ENCODE data around the gene PBX3. TPM values are rescaled to one million over a fixed set of nuclear protein-coding genes. Genes with fewer than 3 reads are reported as not detected.
A peak's percentile ranks its signal among the peaks of the same experiment; 100 is the strongest.
"Not testable (repeated sequence)": the region's sequence is repeated elsewhere in the genome, so short reads cannot be mapped to it uniquely, and the experiment has no call there.

Gene PBX3
- total RNA-seq, 4 donors from 2014 or later = 7.7 to 83.3 (median 12.1) TPM

GRCh38 chr9:125821078-125821477, 73.9 kb downstream of the PBX3 start:
- Histone ChIP-seq H3K27ac (peak overlapping the region in 1 of 4 donors; percentile 16), H3K27me3 (no peaks in the 10 kb centered on the region), H3K4me1 (no peaks in the 10 kb centered on the region)

DNA sequence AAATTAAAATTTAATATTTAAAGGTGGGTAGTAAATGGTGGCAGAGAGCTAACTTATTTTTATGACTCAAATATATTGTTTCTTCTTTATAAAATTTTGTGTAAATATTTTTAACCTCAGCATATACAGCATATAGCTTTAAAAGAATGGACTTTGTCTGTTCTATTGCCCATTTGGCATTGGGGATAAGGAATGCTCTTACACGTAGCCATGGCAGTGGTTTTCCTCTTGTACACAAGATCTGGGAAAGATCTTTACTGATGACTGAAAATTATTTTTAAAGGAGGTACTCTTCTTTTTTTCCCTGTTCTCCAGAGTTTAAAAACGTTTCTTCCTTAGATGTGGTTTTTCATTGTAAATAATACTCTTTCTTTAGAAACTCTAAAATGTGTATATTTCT, 75.0 kb downstream of the PBX3 start:
- H3K4me3 ChIP-seq = no peak overlapping the region
- H3K27ac ChIP-seq = peak overlapping the region in 1 of 4 donors; percentile 16
- no peak for TF ChIP-seq POLR2A (IDR thresholded peaks at IDR 0.05)
- no peak for TF ChIP-seq CTCF (IDR thresholded peaks at IDR 0.05)
- no peaks in the 10 kb centered on the region for H3K9me3 ChIP-seq
- H3K36me3 ChIP-seq = no peaks in the 10 kb centered on the region
- no peak for DNase-seq
- no peaks in the 10 kb centered on the region for H3K27me3 ChIP-seq
- no peaks in the 10 kb centered on the region for H3K4me1 ChIP-seq

More at GRCh38 chr9:125821078-125821477, 73.9 kb downstream of the PBX3 start:
- no peak for DNase-seq
- H3K36me3 ChIP-seq = no peaks in the 10 kb centered on the region
- no peak overlapping the region for H3K4me3 ChIP-seq
- no peak for TF ChIP-seq POLR2A (IDR thresholded peaks at IDR 0.05)
- no peak for TF ChIP-seq CTCF (IDR thresholded peaks at IDR 0.05)
- no peaks in the 10 kb centered on the region for H3K9me3 ChIP-seq

- DNase-seq = no peak
- Histone ChIP-seq H3K4me1 (no peaks in the 10 kb centered on the region), H3K9me3 (no peaks in the 10 kb centered on the region), H3K4me3 (no peak overlapping the region), H3K27me3 (no peaks in the 10 kb centered on the region), H3K36me3 (no peaks in the 10 kb centered on the region), H3K27ac (no peak overlapping the region)
- TF ChIP-seq POLR2A (IDR thresholded peaks at IDR 0.05) = no peak
- no peak for TF ChIP-seq CTCF (IDR thresholded peaks at IDR 0.05)
Observed at GRCh38 chr9:125822902-125823301, 75.7 kb downstream of the PBX3 start.

DNA sequence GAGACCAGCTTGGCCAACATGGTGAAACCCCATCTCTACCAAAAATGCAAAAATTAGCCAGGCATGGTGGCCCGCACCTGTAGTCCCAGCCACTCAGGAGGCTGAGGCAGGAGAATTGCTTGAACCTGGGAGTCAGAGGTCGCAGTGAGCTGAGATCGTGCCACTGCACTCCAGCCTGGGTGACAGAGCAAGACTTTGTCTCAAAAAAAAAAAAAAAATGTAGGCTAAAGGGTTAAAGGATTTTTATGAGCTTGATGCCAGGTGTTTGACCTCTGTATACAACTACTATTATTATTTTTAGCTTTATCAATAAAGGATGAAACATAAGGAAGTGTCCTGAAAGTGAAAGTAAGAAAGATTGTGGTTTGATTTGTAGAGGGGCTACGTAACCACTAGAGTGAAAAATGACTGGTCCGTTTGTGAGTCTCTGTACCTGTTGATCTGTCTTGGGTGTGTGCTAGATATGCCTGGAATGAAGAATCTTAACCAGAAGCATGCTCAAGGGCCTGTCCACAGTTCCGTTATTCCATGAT, 76.8 kb downstream of the PBX3 start:
- H3K9me3 ChIP-seq, DNase-seq, H3K36me3 ChIP-seq, H3K4me1 ChIP-seq, H3K27me3 ChIP-seq: not testable (repeated sequence)
- peak overlapping the region; percentile 17 to 67 (median 50) for H3K27ac ChIP-seq
- H3K4me3 ChIP-seq = peak overlapping the region; percentile 12 to 32 (median 28)

DNA sequence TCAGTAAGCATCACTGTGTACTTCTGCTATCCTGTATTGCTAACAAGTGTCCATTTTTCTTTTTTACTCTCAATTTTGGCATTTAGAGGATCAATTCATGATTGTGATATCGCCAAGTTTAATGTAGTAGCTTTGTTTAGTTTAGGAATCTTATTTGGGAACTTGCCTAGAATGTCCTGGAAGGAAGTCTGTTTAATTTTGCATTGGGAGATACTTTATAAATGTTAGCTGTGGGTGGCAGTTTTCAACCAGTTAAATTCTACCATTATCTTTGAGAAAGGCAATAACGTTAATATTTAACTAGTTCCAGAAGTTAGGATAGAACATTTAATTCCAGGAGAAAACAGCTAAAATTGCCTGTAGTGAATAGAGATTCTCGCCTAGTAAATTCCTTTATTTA, 78.6 kb downstream of the PBX3 start:
- TF ChIP-seq POLR2A (IDR thresholded peaks at IDR 0.05) (no peak), CTCF (IDR thresholded peaks at IDR 0.05) (no peak)
- H3K9me3 ChIP-seq = no peaks in the 10 kb centered on the region
- DNase-seq = no peak
- H3K4me1 ChIP-seq = no peaks in the 10 kb centered on the region
- H3K27me3 ChIP-seq = no peaks in the 10 kb centered on the region
- H3K4me3 ChIP-seq = no peak overlapping the region
- no peak overlapping the region for H3K27ac ChIP-seq
- no peaks in the 10 kb centered on the region for H3K36me3 ChIP-seq

DNA sequence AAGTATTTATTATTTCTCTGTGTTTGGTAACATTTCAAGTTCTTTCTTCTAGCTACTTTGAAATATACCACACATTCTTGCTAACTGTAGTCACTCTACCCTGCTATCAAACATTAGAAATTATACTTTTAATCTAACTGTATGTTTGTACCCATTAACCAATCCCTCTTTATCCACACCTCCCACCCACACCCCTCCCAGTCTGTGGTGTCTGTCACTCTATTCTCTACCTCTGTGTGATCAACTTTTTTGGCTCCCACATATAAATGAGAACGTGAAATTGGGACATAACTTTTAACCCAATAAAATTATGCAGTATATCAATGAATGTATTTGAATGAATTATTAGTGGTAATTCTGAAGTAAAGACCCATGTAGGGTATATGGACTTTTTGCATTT, 79.7 kb downstream of the PBX3 start:
- Histone ChIP-seq H3K27ac (no peak overlapping the region), H3K27me3 (no peaks in the 10 kb centered on the region), H3K4me3 (no peak overlapping the region), H3K36me3 (no peaks in the 10 kb centered on the region), H3K9me3 (no peaks in the 10 kb centered on the region), H3K4me1 (no peaks in the 10 kb centered on the region)
- no peak for TF ChIP-seq POLR2A (IDR thresholded peaks at IDR 0.05)
- no peak for TF ChIP-seq CTCF (IDR thresholded peaks at IDR 0.05)
- DNase-seq = no peak
